K562 (cell line): Measurements from ENCODE around the gene TRAPPC2L. TPM values are rescaled to one million over a fixed set of nuclear protein-coding genes. Genes with fewer than 3 reads are reported as not detected.

ENCODE experiments used
- ATAC-seq: fragments of 200-7000 bp; cut with Tn5 transposase; 3 replicates; pipeline ENCODE4 v1.9.1; 2020; ENCODE audit warnings: moderate library complexity
- BruUV-seq: library from RNA; stranded (reverse); fragments of 400-500 nt; replicated peaks from 2 replicates; lab custom pipeline; 2021; lab: Mats Ljungman, UMichigan
- CTCF ChIA-PET: fragments of 300-600 bp; formaldehyde crosslinking; extraction: SDS; loops from one replicate; lab custom pipeline; 2021; ENCODE audit warnings: low intra/inter-chr PET ratio; lab: Yijun Ruan, JAX
- POLR2A ChIA-PET: fragments of 300-600, 350-650 bp; sonication (Branson Sonifier 250); formaldehyde crosslinking; extraction: SDS; loops from one replicate; lab custom pipeline; 2021; ENCODE audit warnings: antibody characterized with exemption, inconsistent platforms; lab: Yijun Ruan, JAX
- DNase-seq, 4 experiments: peaks; one replicate each; pipeline versions ENCODE4 v3.0.0 to v3.0.0-alpha.2; 2011 to 2018; ENCODE audit warnings: low spot score in 3 of 4, mixed read lengths in 3 of 4; ENCODE audit errors: extremely low read depth in 1 of 4
- FAIRE-seq: peaks from 2 replicates; lab custom pipeline; 2011; peaks lifted over from hg19 to GRCh38; lab: Jason Lieb, UNC
- H2AFZ ChIP-seq: 2 replicates; pipeline ENCODE4 v1.6.0; 2011; ENCODE audit warnings: low read depth, low read length, control low read depth, inconsistent platforms
- H3K27ac ChIP-seq: fragments of 200-600 bp; 3 replicates; pipeline ENCODE4 v1.8.0; 2011; ENCODE audit warnings: low read depth, mild to moderate bottlenecking, control low read depth, inconsistent platforms, low read length, moderate library complexity, mixed read lengths; ENCODE audit errors: extremely low read depth
- H3K27me3 ChIP-seq, 2 experiments: fragments of 300-600 bp in 1 of 2; 2 replicates in 1 of 2; 3 replicates in 1 of 2; pipeline versions ENCODE4 v1.6.0 to v1.8.0; 2011; ENCODE audit warnings: inconsistent platforms in 2 of 2, low read length in 2 of 2, mild to moderate bottlenecking in 1 of 2, mixed read lengths in 1 of 2, moderate library complexity in 1 of 2; ENCODE audit not compliant: control insufficient read depth in 2 of 2, insufficient read depth in 2 of 2
- H3K36me3 ChIP-seq: fragments of 300-600 bp; 3 replicates; pipeline ENCODE4 v1.8.0; 2011; ENCODE audit warnings: mild to moderate bottlenecking, low read length, inconsistent platforms; ENCODE audit not compliant: control insufficient read depth, insufficient read depth
- H3K4me1 ChIP-seq, 2 experiments: fragments of 200-600 bp in 1 of 2; replicated peaks in 1 of 2; 2 replicates in 1 of 2; 3 replicates in 1 of 2; pipeline versions ENCODE4 v1.5.1 to v1.8.0; 2011; ENCODE audit warnings: inconsistent platforms in 2 of 2, low read length in 2 of 2, mild to moderate bottlenecking in 1 of 2, mixed read lengths in 1 of 2, moderate library complexity in 1 of 2; ENCODE audit not compliant: control insufficient read depth in 2 of 2, insufficient read depth in 2 of 2
- H3K4me2 ChIP-seq: 2 replicates; pipeline ENCODE4 v1.6.1; 2011; ENCODE audit warnings: low read length, control low read depth, inconsistent platforms, mixed read lengths; ENCODE audit not compliant: insufficient read depth
- H3K4me3 ChIP-seq: fragments of 200-600 bp; sonication (generic), shearing (Covaris generic); 2 replicates; pipeline ENCODE4 v1.5.1; 2016; ENCODE audit warnings: control low read depth, inconsistent platforms
- H3K79me2 ChIP-seq: fragments of 200-600 bp; 3 replicates; pipeline ENCODE4 v1.8.0; 2011; ENCODE audit warnings: low read length, inconsistent platforms; ENCODE audit not compliant: control insufficient read depth, insufficient read depth
- H3K9ac ChIP-seq, 2 experiments: 2 replicates each; pipeline versions ENCODE4 v1.6.0 to v1.6.1; 2011; ENCODE audit warnings: low read depth in 2 of 2, low read length in 2 of 2, control low read depth in 1 of 2, inconsistent platforms in 1 of 2, mild to moderate bottlenecking in 1 of 2, mixed read lengths in 1 of 2; ENCODE audit not compliant: insufficient read depth in 1 of 2
- H3K9me1 ChIP-seq: one replicate; pipeline ENCODE4 v1.6.0; 2011; ENCODE audit warnings: inconsistent platforms, mild to moderate bottlenecking, low read length, moderate library complexity; ENCODE audit not compliant: control insufficient read depth, insufficient read depth
- H3K9me3 ChIP-seq: replicated peaks from 2 replicates; pipeline ENCODE4 v1.5.1; 2011; ENCODE audit warnings: low read depth, low read length, inconsistent platforms; ENCODE audit not compliant: control insufficient read depth, insufficient read depth
- H4K20me1 ChIP-seq: replicated peaks from 2 replicates; pipeline ENCODE4 v1.6.1; 2011; ENCODE audit warnings: low read length, inconsistent platforms, mixed read lengths; ENCODE audit not compliant: control insufficient read depth, insufficient read depth
- CAMTA2 ChIP-seq: fragments of 250-450 bp; sonication (Bioruptor Pico); conservative IDR thresholded peaks from 2 replicates; pipeline ENCODE4 v1.5.1; 2022
- CBFA2T3 ChIP-seq: fragments of 450-650 bp; IDR thresholded peaks from 2 replicates; pipeline ENCODE4 v1.6.1; 2017
- CEBPB ChIP-seq: fragments of 450-650 bp; IDR thresholded peaks from 2 replicates; pipeline ENCODE4 v1.6.1; 2016; ENCODE audit warnings: missing genetic modification characterization, missing compliant biosample characterization
- HNRNPUL1 ChIP-seq: fragments of 200-400 bp; formaldehyde crosslinking; IDR thresholded peaks from 2 replicates; pipeline ENCODE4 v1.6.1; 2017; ENCODE audit warnings: low read length
- NFXL1 ChIP-seq: fragments of 450-650 bp; formaldehyde crosslinking; IDR thresholded peaks from 2 replicates; pipeline ENCODE4 v1.4.0; 2021; ENCODE audit warnings: mild to moderate bottlenecking
- PCBP2 ChIP-seq: fragments of 200-400 bp; formaldehyde crosslinking; IDR thresholded peaks from 2 replicates; pipeline ENCODE4 v1.6.1; 2018; ENCODE audit warnings: low read length, low read depth, mild to moderate bottlenecking, moderate library complexity; ENCODE audit not compliant: poor library complexity, severe bottlenecking
- POLR2B ChIP-seq: fragments of 450-650 bp; IDR thresholded peaks from 2 replicates; pipeline ENCODE4 v1.6.1; 2018; ENCODE audit warnings: low read depth; ENCODE audit not compliant: partially characterized antibody
- RBM39 ChIP-seq: fragments of 200-400 bp; formaldehyde crosslinking; optimal IDR thresholded peaks from 2 replicates; pipeline ENCODE3; 2018; ENCODE audit warnings: low read depth, low read length
- SP2 ChIP-seq: IDR thresholded peaks from 2 replicates; pipeline ENCODE4 v1.6.1; 2011; ENCODE audit warnings: mild to moderate bottlenecking, low read depth, low read length, moderate library complexity; ENCODE audit not compliant: poor library complexity, severe bottlenecking; ENCODE audit errors: extremely low read depth
- TEAD1 ChIP-seq, 2 experiments: fragments of 450-650 bp in 1 of 2; sonication (generic) in 1 of 2; formaldehyde crosslinking; IDR thresholded peaks; 2 replicates each; pipeline versions ENCODE4 v1.4.0 to v1.8.0; 2020 to 2022; ENCODE audit warnings: mild to moderate bottlenecking in 2 of 2, missing genetic modification reagents in 1 of 2
- ZNF77 ChIP-seq: fragments of 250-450 bp; sonication (Bioruptor Pico); IDR thresholded peaks from 2 replicates; pipeline ENCODE4 v1.5.0; 2020
- WGBS: fragments of 100-300 bp; shearing (Covaris generic); methylation state at CpG from one replicate; pipeline ENCODE4 v1.1.6; 2016; ENCODE audit warnings: low coverage, mixed read lengths; ENCODE audit not compliant: insufficient coverage; ENCODE audit errors: missing lambda C conversion rate; 5-methylcytosine and 5-hydroxymethylcytosine counted together
- in situ Hi-C: fragments of 300-500 bp; cut with MboI; formaldehyde crosslinking; loops from 4 replicates; pipeline ENCODE4 v1.15.0; 2018; ENCODE audit warnings: inconsistent platforms, mixed read lengths
- intact Hi-C: fragments of 100-400 bp; cut with micrococcal nuclease; formaldehyde crosslinking; loops from 2 replicates; pipeline ENCODE4 v1.14.2; 2022
- polyA plus RNA-seq, 8 experiments: library from polyadenylated mRNA; depleted of rRNA in 4 of 8; stranded (reverse) in 5 of 8; unstranded in 3 of 8; fragments of >200 nt; fragmentation: Nextera tagmentation in 2 of 8; fragmentation: Illumina TruSeq in 1 of 8; extraction: Ambion mirVana in 2 of 8; extraction: Trizol in 1 of 8; gene quantifications; 2 replicates each; pipeline versions ENCODE4 v1.2.1 to v1.2.3, GENCODE V29; 2011 to 2014; ENCODE audit warnings: inconsistent platforms in 1 of 8, missing spikeins in 1 of 8
- total RNA-seq, 7 experiments: library from RNA; depleted of rRNA in 6 of 7; stranded (reverse); fragments of >200 nt in 6 of 7; fragmentation: Illumina TruSeq in 2 of 7; extraction: Trizol in 2 of 7; gene quantifications; 2 replicates each; pipeline versions ENCODE4 v1.2.1 to v1.2.3, GENCODE V29; 2011 to 2021; ENCODE audit warnings: low replicate concordance in 1 of 7
- TF ChIP-seq, protein P1 (sequence below): fragments of 250-450 bp; sonication (Bioruptor Pico); IDR thresholded peaks from 2 replicates; pipeline ENCODE4 v1.8.0; 2022; ENCODE audit warnings: inconsistent platforms

Gene TRAPPC2L
- total and polyA plus RNA-seq, 9 of the 15 experiments (the other 6 are each of a cell fraction or from before 2014, with no cell fraction given), result 60.4 to 398 (median 97.5) TPM

- TF ChIP-seq PCBP2, result no peak
- TF ChIP-seq ZNF77, result no peak
- TF ChIP-seq, protein P1, sequence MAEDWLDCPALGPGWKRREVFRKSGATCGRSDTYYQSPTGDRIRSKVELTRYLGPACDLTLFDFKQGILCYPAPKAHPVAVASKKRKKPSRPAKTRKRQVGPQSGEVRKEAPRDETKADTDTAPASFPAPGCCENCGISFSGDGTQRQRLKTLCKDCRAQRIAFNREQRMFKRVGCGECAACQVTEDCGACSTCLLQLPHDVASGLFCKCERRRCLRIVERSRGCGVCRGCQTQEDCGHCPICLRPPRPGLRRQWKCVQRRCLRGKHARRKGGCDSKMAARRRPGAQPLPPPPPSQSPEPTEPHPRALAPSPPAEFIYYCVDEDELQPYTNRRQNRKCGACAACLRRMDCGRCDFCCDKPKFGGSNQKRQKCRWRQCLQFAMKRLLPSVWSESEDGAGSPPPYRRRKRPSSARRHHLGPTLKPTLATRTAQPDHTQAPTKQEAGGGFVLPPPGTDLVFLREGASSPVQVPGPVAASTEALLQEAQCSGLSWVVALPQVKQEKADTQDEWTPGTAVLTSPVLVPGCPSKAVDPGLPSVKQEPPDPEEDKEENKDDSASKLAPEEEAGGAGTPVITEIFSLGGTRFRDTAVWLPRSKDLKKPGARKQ (CRISPR knock-in tag), result no peak
- TF ChIP-seq POLR2B, result no peak
- no peak for TF ChIP-seq NFXL1 (CRISPR knock-in tag)
- no peak for TF ChIP-seq HNRNPUL1
- no peak for TF ChIP-seq SP2
- no peak for TF ChIP-seq RBM39
- no peak for TF ChIP-seq TEAD1 (CRISPR knock-in tag; IDR thresholded peaks at IDR 0.05)
- TF ChIP-seq CEBPB (tag), result no peak
- no peak for TF ChIP-seq CBFA2T3
- TF ChIP-seq CAMTA2 (CRISPR knock-in tag), result no peak
- WGBS, result 59% methylated on average over 3 of the region's 4 CpGs
- POLR2A ChIA-PET, result interaction anchor here (0.6 kb wide), 1 partner anchor 75 kb away, joined by 3 read pairs; no protein-coding TSS in a partner anchor
- H3K9ac ChIP-seq, result no peak overlapping the region; a peak in 1 of 4 replicates
- H3K36me3 ChIP-seq, result peaks cover 73% of the 10 kb centered on the region; the same call in 2 of the 3 replicates
- peaks cover 21% of the 10 kb centered on the region for H3K9me1 ChIP-seq
- H3K27me3 ChIP-seq, result no peaks in the 10 kb centered on the region
- no TSS peak for BruUV-seq
- ATAC-seq (no peak), DNase-seq (no peak), FAIRE-seq (no peak)
- in situ Hi-C loops, result no loop called here
- H2AFZ ChIP-seq, result no peak overlapping the region
- intact Hi-C loops, result no loop called here
- peaks cover 93% of the 10 kb centered on the region for H4K20me1 ChIP-seq
- peaks cover 8 to 96% of the 10 kb centered on the region in 2 experiments; a peak in 4 of 5 replicates for H3K4me1 ChIP-seq
- H3K27ac ChIP-seq, result no peak overlapping the region
- H3K4me2 ChIP-seq, result no peak overlapping the region
- no peak overlapping the region for H3K4me3 ChIP-seq
- no peaks in the 10 kb centered on the region for H3K9me3 ChIP-seq
- peaks cover 94% of the 10 kb centered on the region for H3K79me2 ChIP-seq
- CTCF ChIA-PET, result interaction anchor here (0.6 kb wide), 1 partner anchor 750 kb away, joined by 3 read pairs; the partner anchor contains the start of genes CHMP1A and SPATA33
Observed at GRCh38 chr16:88907768-88908167, 50.8 kb downstream of the TRAPPC2L start.
